Breast epithelium (tissue), 4 donors: ENCODE results near the gene XDH. TPM values are rescaled to one million over a fixed set of nuclear protein-coding genes. Genes with fewer than 3 reads are reported as not detected.
A peak's percentile ranks its signal among the peaks of the same experiment; 100 is the strongest.

Source experiments
- DNase-seq, 2 donors: peaks; one replicate each; pipeline ENCODE4 v3.0.0-alpha.2; 2019; ENCODE audit warnings: low spot score in 2 of 2
- H3K27ac ChIP-seq, 2 donors: fragments of 200-600 bp; sonication (generic) in 1 of 2; one replicate each; pipeline ENCODE4 v1.5.1; 2016 to 2019; ENCODE audit warnings: mild to moderate bottlenecking in 1 of 2
- H3K27me3 ChIP-seq, 2 donors: fragments of 200-600 bp; sonication (generic) in 1 of 2; one replicate each; pipeline versions ENCODE4 v1.5.1 to v1.6.0; 2017 to 2019; ENCODE audit warnings: control low read depth in 1 of 2, mild to moderate bottlenecking in 1 of 2
- H3K36me3 ChIP-seq: fragments of 200-600 bp; one replicate; pipeline ENCODE4 v1.5.1; 2019
- H3K4me1 ChIP-seq, 2 donors: fragments of 200-600 bp; sonication (generic); one replicate each; pipeline ENCODE4 v1.5.1; 2016 to 2019; ENCODE audit warnings: control low read depth in 1 of 2
- H3K4me3 ChIP-seq, 3 donors: fragments of 200-600 bp; sonication (generic); 1 replicate in 2 of 3; 2 replicates in 1 of 3; pipeline ENCODE4 v1.5.1; 2016 to 2019; ENCODE audit warnings: mild to moderate bottlenecking in 3 of 3, moderate library complexity in 2 of 3
- H3K9me3 ChIP-seq, 2 donors: fragments of 200-600 bp; sonication (generic) in 1 of 2; one replicate each; pipeline ENCODE4 v1.5.1; 2016 to 2019; ENCODE audit warnings: control low read depth in 1 of 2
- CTCF ChIP-seq, 3 donors: fragments of 450-650 bp; IDR thresholded peaks; one replicate each; pipeline ENCODE4 v1.5.1; 2016 to 2017; ENCODE audit warnings: antibody characterized with exemption in 3 of 3, mild to moderate bottlenecking in 3 of 3, moderate library complexity in 3 of 3
- POLR2A ChIP-seq: fragments of 450-650 bp; IDR thresholded peaks from one replicate; pipeline ENCODE4 v1.6.1; 2016; ENCODE audit warnings: antibody characterized with exemption, mild to moderate bottlenecking, moderate library complexity
- POLR2AphosphoS5 ChIP-seq, 3 donors: sonication (generic); formaldehyde crosslinking; IDR thresholded peaks; one replicate each; pipeline ENCODE4 v1.6.1; 2017; ENCODE audit warnings: antibody characterized with exemption in 3 of 3
- intact Hi-C: fragments of 100-400 bp; cut with DNase I; formaldehyde crosslinking; loops from one replicate; pipeline ENCODE4 v1.15.1; 2023; ENCODE audit warnings: low total_unique reads
- total RNA-seq, 3 donors: library from RNA; depleted of rRNA; stranded (reverse); fragments of >200 nt; gene quantifications; one replicate each; pipeline ENCODE4 v1.1.0, GENCODE V29; 2016

XDH gene
- total RNA-seq, 3 donors from 2014 or later, result 0.16 to 6.9 (median 1.3) TPM

- no peak for TF ChIP-seq POLR2A
- TF ChIP-seq CTCF (IDR thresholded peaks at IDR 0.05), result peak in 1 of 3 donors; percentile 40
- H3K4me1 ChIP-seq, result no peaks in the 10 kb centered on the region
These were observed 20.4 kb upstream of the XDH start for GRCh38 chr2:31434911-31435310.

GRCh38 chr2:31433541-31433940 lies 19.0 kb upstream of the XDH start:
- intact Hi-C loops, result no loop called here
- no peaks in the 10 kb centered on the region for H3K9me3 ChIP-seq
- no peak overlapping the region for H3K4me3 ChIP-seq
- no peaks in the 10 kb centered on the region for H3K36me3 ChIP-seq
- no peaks in the 10 kb centered on the region for H3K27me3 ChIP-seq
- no peak overlapping the region for H3K27ac ChIP-seq
- no peaks in the 10 kb centered on the region for H3K4me1 ChIP-seq
- no peak for TF ChIP-seq POLR2AphosphoS5 (IDR thresholded peaks at IDR 0.05)
- TF ChIP-seq CTCF (IDR thresholded peaks at IDR 0.05), result no peak
- no peak for TF ChIP-seq POLR2A
- no peak for DNase-seq

More at GRCh38 chr2:31434911-31435310, 20.4 kb upstream of the XDH start:
- Histone ChIP-seq H3K9me3 (no peaks in the 10 kb centered on the region), H3K27me3 (no peaks in the 10 kb centered on the region), H3K27ac (no peak overlapping the region), H3K36me3 (no peaks in the 10 kb centered on the region), H3K4me3 (no peak overlapping the region)
- intact Hi-C loops, result no loop called here
- DNase-seq, result no peak

GRCh38 chr2:31430439-31431165 lies 16.1 kb upstream of the XDH start:
- H3K36me3 ChIP-seq, result no peaks in the 10 kb centered on the region
- H3K27me3 ChIP-seq, result no peaks in the 10 kb centered on the region
- peak overlapping the region; percentile 56 to 71 for H3K27ac ChIP-seq
- H3K4me1 ChIP-seq, result no peaks in the 10 kb centered on the region
- no peak for DNase-seq
- no peaks in the 10 kb centered on the region for H3K9me3 ChIP-seq
- TF ChIP-seq POLR2A, result no peak
- no peak for TF ChIP-seq POLR2AphosphoS5 (IDR thresholded peaks at IDR 0.05)
- TF ChIP-seq CTCF (IDR thresholded peaks at IDR 0.05), result no peak
- no peak overlapping the region for H3K4me3 ChIP-seq
- intact Hi-C loops, result no loop called here

GRCh38 chr2:31429759-31430438 lies 15.4 kb upstream of the XDH start:
- Histone ChIP-seq H3K9me3 (no peaks in the 10 kb centered on the region), H3K27me3 (no peaks in the 10 kb centered on the region), H3K36me3 (no peaks in the 10 kb centered on the region), H3K4me3 (no peak overlapping the region), H3K4me1 (no peaks in the 10 kb centered on the region), H3K27ac (peak overlapping the region; percentile 56 to 71)
- intact Hi-C loops, result no loop called here
- TF ChIP-seq CTCF (IDR thresholded peaks at IDR 0.05) (no peak), POLR2AphosphoS5 (IDR thresholded peaks at IDR 0.05) (peak in 1 of 3 donors; percentile 11), POLR2A (no peak)
- DNase-seq, result peak in 1 of 2 donors; percentile 68

- no peaks in the 10 kb centered on the region for H3K9me3 ChIP-seq
- no peaks in the 10 kb centered on the region for H3K27me3 ChIP-seq
- intact Hi-C loops, result no loop called here
- TF ChIP-seq POLR2A, result no peak
- TF ChIP-seq CTCF (IDR thresholded peaks at IDR 0.05), result no peak
- TF ChIP-seq POLR2AphosphoS5 (IDR thresholded peaks at IDR 0.05), result no peak
- H3K4me1 ChIP-seq, result no peaks in the 10 kb centered on the region
- no peak for DNase-seq
- no peaks in the 10 kb centered on the region for H3K36me3 ChIP-seq
- H3K27ac ChIP-seq, result peak overlapping the region; percentile 56 to 71
- H3K4me3 ChIP-seq, result no peak overlapping the region
These were observed 14.5 kb upstream of the XDH start for GRCh38 chr2:31429040-31429439.
